GM10266 (cell line): Measurements from ENCODE around the gene C5orf15.

Experiments
- DNase-seq: peaks from one replicate; pipeline ENCODE4 v3.0.0; 2012; ENCODE audit errors: extremely low spot score
- CTCF ChIP-seq: IDR thresholded peaks from 2 replicates; pipeline ENCODE4 v1.5.1; 2012; ENCODE audit warnings: mild to moderate bottlenecking, low read depth; ENCODE audit not compliant: control insufficient read depth, insufficient read depth; ENCODE audit errors: missing control alignments

The C5orf15 gene

GRCh38 chr5:133993185-133993936 is 24.9 kb upstream of the C5orf15 start:
- no peak for DNase-seq
- no peak for TF ChIP-seq CTCF

DNA sequence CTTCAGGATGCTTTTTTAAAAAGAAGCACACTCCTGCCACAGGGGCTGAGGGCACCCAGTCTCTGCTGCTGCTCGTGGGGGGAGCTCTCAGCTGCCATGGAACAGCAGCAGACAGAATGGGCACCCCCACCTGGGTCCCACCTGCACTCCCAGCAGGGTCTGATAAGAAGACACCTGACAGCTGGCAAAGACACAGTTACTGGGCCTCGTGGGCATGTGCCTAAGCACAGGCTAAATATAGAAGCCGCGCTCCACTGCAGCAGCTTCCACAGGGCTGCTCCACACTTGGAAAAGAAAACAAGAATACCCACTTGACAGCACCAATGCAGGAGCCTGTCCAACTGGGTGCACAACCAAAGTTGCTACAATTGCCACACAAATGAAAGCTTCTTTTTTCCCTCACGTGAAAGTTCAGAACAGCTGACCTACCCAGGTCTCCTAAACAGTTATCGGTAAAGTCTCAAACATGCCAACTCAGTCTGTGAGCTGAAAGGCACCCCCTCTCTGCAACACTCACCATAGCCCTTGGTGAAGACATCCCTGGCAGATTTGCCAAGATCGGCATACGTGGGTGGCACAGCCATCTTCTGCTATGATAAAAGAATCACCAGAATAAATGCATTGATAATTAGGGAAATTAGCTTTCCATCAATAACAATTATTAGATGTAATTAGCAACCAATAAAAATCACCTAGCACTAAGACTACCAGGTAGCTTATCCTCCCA is 24.2 kb upstream of the C5orf15 start:
- no peak for TF ChIP-seq CTCF
- no peak for DNase-seq

DNA sequence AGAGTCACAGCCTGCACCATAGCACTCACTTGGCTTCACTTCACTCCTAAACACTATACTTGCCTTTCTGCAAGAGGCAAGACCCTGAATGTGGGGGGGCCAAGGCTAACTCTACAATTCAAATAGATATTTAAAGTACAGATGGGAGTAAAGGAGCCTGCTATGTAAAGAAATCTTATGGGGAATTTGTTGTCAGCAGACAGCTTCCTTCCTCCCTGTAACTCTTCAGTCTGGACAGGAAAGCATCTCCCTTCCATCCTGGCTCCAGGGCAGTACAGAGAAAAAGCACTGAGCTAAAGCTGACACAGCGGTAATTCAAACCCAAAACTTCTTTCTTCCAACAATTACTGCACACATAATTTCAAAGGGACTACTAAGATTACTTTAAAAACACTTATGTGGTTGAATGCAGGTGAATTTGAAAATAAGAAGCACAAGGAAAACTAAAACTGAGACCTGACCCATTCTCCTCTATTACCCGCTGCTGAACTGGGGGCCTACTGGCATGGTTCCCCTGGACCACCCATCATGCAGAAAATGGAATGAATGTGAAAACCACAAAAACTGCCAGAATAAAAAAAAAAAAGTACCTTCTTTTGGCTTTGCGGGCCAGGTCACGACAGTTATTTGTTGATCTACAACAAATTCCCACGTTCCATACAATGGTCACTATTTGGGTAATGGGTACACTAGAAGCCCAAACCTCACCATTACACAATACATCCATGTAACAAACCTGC is 22.9 kb upstream of the C5orf15 start:
- DNase-seq, result no peak
- TF ChIP-seq CTCF, result no peak

DNA sequence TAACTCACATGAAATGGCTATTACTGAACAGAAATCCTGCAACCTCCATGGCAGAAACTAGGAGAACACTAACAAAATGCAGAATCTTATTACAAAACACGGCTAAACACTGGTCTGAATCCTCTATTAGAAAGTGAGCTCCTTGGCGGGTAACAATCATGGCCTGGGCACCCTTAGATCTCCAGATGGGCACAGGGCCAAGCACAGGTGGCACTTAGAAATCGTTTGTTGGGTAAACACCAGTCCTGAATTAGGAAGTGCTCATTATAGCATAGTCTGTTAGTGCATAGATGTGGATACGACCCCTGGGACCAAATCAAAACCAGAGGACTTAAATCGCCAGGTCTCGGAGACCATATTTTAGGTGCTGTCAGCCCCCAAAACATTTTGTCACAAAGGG is 22.0 kb upstream of the C5orf15 start:
- DNase-seq, result no peak
- no peak for TF ChIP-seq CTCF

- no peak for TF ChIP-seq CTCF
- no peak for DNase-seq
These were observed 17.2 kb upstream of the C5orf15 start for GRCh38 chr5:133985540-133986180.

DNA sequence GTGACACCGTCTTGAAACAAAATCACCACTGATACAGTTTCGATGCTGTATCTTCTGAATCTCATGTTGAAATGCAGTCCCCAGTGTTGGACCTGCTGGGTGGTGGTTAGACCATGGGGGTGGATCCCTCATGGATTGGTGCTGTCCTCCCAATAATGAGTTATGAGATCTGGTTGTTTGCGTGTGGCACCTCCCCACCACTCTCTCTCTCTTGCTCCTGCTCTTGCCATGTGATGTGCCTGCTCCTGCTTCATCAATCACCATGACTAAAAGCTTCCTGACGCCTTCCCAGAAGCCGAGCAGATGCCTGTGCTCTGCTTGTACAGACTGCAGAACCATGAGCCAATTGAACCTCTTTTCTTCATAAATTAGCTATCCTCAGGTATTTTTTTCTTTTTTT is 15.2 kb upstream of the C5orf15 start:
- DNase-seq, result no peak
- no peak for TF ChIP-seq CTCF
